ENCODE results near the gene B4GALT6.

B4GALT6 gene

DNA sequence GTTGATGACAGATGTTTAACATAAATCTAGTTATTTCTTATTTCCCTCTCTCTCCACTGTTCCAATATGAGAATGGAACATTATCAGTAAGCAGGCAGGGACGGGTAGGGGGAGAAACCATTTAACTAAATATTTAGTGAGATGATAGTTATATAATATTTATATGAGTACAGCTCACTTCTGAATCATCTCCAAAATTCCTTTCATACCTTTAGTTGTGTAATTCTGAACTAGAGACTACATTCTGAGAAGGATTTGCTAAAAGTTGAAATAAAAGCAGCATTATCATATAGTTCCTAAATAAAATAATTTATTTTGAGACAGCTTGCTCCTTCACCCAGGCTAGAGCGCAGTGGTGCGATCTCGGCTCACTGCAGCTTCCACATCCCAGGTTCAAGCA lies 41.4 kb downstream of the B4GALT6 start:
- peaks cover 4 to 6% of the 10 kb centered on the region in 2 experiments for H3K4me1 ChIP-seq (ENCODE audit: control insufficient read depth in 1 of 2, insufficient read depth in 2 of 2, low read length in 2 of 2)
- no peak overlapping the region for H2AFZ ChIP-seq (ENCODE audit: insufficient read depth, low read length, poor library complexity)
- H2BK5ac ChIP-seq (ENCODE audit: low read depth, low read length, poor library complexity): no peak overlapping the region
- H2AK5ac ChIP-seq (ENCODE audit: low read length): no peak overlapping the region
- no peaks in the 10 kb centered on the region for H3K79me1 ChIP-seq (ENCODE audit: low read length)
- no peaks in the 10 kb centered on the region for H3K36me3 ChIP-seq (ENCODE audit: control insufficient read depth in 1 of 2, insufficient read depth in 2 of 2, low read length in 2 of 2)
- H4K91ac ChIP-seq (ENCODE audit: low read depth, low read length): no peak overlapping the region
- H3K27ac ChIP-seq (ENCODE audit: low read depth, low read length): no peak overlapping the region
- no CpG with 5 or more reads among the region's 4 CpGs for WGBS (ENCODE audit: extremely low coverage, insufficient coverage, insufficient read length)
- no peak overlapping the region for H3K23ac ChIP-seq (ENCODE audit: low read length)
- H3K4me2 ChIP-seq (ENCODE audit: low read length): no peak overlapping the region
- no peaks in the 10 kb centered on the region for H3K27me3 ChIP-seq (ENCODE audit: insufficient read depth, low read length)
- no peak overlapping the region for H2BK120ac ChIP-seq (ENCODE audit: insufficient read depth, low read length, poor library complexity)
- H4K8ac ChIP-seq (ENCODE audit: low read depth, low read length): no peak overlapping the region
- no peak overlapping the region for H4K12ac ChIP-seq (ENCODE audit: low read depth, low read length)
- no peak overlapping the region for H3K14ac ChIP-seq (ENCODE audit: low read length)
- H2BK12ac ChIP-seq (ENCODE audit: low read length): no peak overlapping the region
- peak in 1 of 2 donors; percentile 49 for DNase-seq
- H3K79me2 ChIP-seq (ENCODE audit: control insufficient read depth, insufficient read depth, low read length, poor library complexity): peaks cover 2% of the 10 kb centered on the region
- no peak overlapping the region for H3K18ac ChIP-seq (ENCODE audit: low read length)
- H3K4ac ChIP-seq (ENCODE audit: low read depth, low read length): no peak overlapping the region
- H3K9ac ChIP-seq (ENCODE audit: low read length): no peak overlapping the region
- no peak overlapping the region for H3K4me3 ChIP-seq (ENCODE audit: low read depth, low read length)
- no peaks in the 10 kb centered on the region for H3K9me3 ChIP-seq (ENCODE audit: insufficient read depth, low read depth, low read length)

DNA sequence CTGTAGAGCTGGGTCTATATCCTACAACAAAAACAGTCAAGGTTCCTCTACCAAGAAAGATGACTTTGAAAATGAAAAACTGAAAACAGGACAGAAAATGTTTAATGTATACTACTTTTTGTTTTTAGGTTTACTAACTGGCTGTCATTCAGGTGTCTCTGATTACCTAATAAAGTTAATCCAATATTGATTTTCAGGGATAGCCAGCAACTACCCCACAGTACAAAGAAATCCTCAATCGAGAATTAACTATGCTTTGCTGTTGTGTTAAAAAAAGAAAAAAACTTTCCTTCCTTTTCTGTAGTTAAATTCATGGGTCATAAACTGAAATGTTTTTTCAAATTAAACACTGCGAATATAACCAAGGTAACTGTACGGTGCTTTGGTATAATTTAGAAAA lies 46.9 kb downstream of the B4GALT6 start:
- Histone ChIP-seq H3K4me2 (ENCODE audit: low read length) (no peak overlapping the region), H3K79me2 (ENCODE audit: control insufficient read depth, insufficient read depth, low read length, poor library complexity) (no peaks in the 10 kb centered on the region), H2BK5ac (ENCODE audit: low read depth, low read length, poor library complexity) (no peak overlapping the region), H3K9ac (ENCODE audit: low read length) (no peak overlapping the region), H3K9me3 (ENCODE audit: insufficient read depth, low read depth, low read length) (no peaks in the 10 kb centered on the region), H3K18ac (ENCODE audit: low read length) (no peak overlapping the region), H4K91ac (ENCODE audit: low read depth, low read length) (no peak overlapping the region), H2AK5ac (ENCODE audit: low read length) (no peak overlapping the region), H3K4me3 (ENCODE audit: low read depth, low read length) (no peak overlapping the region), H3K23ac (ENCODE audit: low read length) (no peak overlapping the region), H3K4me1 (ENCODE audit: control insufficient read depth in 1 of 2, insufficient read depth in 2 of 2, low read length in 2 of 2) (no peaks in the 10 kb centered on the region), H4K12ac (ENCODE audit: low read depth, low read length) (no peak overlapping the region), H3K27ac (ENCODE audit: low read depth, low read length) (no peak overlapping the region), H3K27me3 (ENCODE audit: insufficient read depth, low read length) (no peaks in the 10 kb centered on the region), H3K79me1 (ENCODE audit: low read length) (no peaks in the 10 kb centered on the region), H3K4ac (ENCODE audit: low read depth, low read length) (no peak overlapping the region), H3K36me3 (ENCODE audit: control insufficient read depth in 1 of 2, insufficient read depth in 2 of 2, low read length in 2 of 2) (no peaks in the 10 kb centered on the region), H3K14ac (ENCODE audit: low read length) (no peak overlapping the region), H2AFZ (ENCODE audit: insufficient read depth, low read length, poor library complexity) (no peak overlapping the region), H2BK12ac (ENCODE audit: low read length) (no peak overlapping the region), H4K8ac (ENCODE audit: low read depth, low read length) (no peak overlapping the region), H2BK120ac (ENCODE audit: insufficient read depth, low read length, poor library complexity) (no peak overlapping the region)
- no peak for DNase-seq
- WGBS (ENCODE audit: extremely low coverage, insufficient coverage, insufficient read length): no CpG with 5 or more reads among the region's 3 CpGs

- Histone ChIP-seq H3K4me3 (ENCODE audit: low read depth, low read length) (no peak overlapping the region), H3K79me2 (ENCODE audit: control insufficient read depth, insufficient read depth, low read length, poor library complexity) (no peaks in the 10 kb centered on the region), H3K23ac (ENCODE audit: low read length) (no peak overlapping the region), H3K9me3 (ENCODE audit: insufficient read depth, low read depth, low read length) (no peaks in the 10 kb centered on the region), H3K9ac (ENCODE audit: low read length) (no peak overlapping the region), H2AK5ac (ENCODE audit: low read length) (no peak overlapping the region), H2BK12ac (ENCODE audit: low read length) (no peak overlapping the region), H3K27me3 (ENCODE audit: insufficient read depth, low read length) (no peaks in the 10 kb centered on the region), H3K79me1 (ENCODE audit: low read length) (no peaks in the 10 kb centered on the region), H3K18ac (ENCODE audit: low read length) (no peak overlapping the region), H2BK5ac (ENCODE audit: low read depth, low read length, poor library complexity) (no peak overlapping the region), H3K27ac (ENCODE audit: low read depth, low read length) (no peak overlapping the region), H4K12ac (ENCODE audit: low read depth, low read length) (no peak overlapping the region), H4K91ac (ENCODE audit: low read depth, low read length) (no peak overlapping the region), H3K4me1 (ENCODE audit: control insufficient read depth in 1 of 2, insufficient read depth in 2 of 2, low read length in 2 of 2) (no peaks in the 10 kb centered on the region), H3K14ac (ENCODE audit: low read length) (no peak overlapping the region), H2AFZ (ENCODE audit: insufficient read depth, low read length, poor library complexity) (no peak overlapping the region), H2BK120ac (ENCODE audit: insufficient read depth, low read length, poor library complexity) (no peak overlapping the region), H3K4me2 (ENCODE audit: low read length) (no peak overlapping the region), H4K8ac (ENCODE audit: low read depth, low read length) (no peak overlapping the region), H3K36me3 (ENCODE audit: control insufficient read depth in 1 of 2, insufficient read depth in 2 of 2, low read length in 2 of 2) (no peaks in the 10 kb centered on the region), H3K4ac (ENCODE audit: low read depth, low read length) (no peak overlapping the region)
- no peak for DNase-seq
These were observed 48.0 kb downstream of the B4GALT6 start for GRCh38 chr18:31636387-31636786.

DNA sequence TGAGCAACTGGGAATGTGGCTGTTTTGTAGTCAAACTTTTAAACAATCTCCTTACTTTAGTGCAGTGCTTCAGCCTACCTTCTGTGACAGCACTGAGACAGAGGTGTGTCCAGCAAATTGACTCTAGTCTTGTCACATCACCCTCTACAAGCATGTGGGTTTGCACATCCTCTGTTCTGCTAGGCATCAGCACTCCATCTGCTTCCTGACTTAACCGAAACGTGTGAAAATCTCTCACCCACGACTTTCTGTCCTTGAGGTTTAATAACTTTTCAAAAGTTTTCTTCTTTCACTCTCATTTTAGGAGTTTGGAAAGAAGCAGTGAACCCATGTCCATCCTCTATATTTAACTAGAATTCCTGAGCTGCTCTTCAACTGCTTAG lies 50.1 kb downstream of the B4GALT6 start:
- Histone ChIP-seq H3K79me1 (ENCODE audit: low read length) (no peaks in the 10 kb centered on the region), H3K27me3 (ENCODE audit: insufficient read depth, low read length) (no peaks in the 10 kb centered on the region), H3K4me2 (ENCODE audit: low read length) (no peak overlapping the region), H4K12ac (ENCODE audit: low read depth, low read length) (no peak overlapping the region), H3K4me3 (ENCODE audit: low read depth, low read length) (no peak overlapping the region), H3K9me3 (ENCODE audit: insufficient read depth, low read depth, low read length) (no peaks in the 10 kb centered on the region), H2BK12ac (ENCODE audit: low read length) (no peak overlapping the region), H2BK5ac (ENCODE audit: low read depth, low read length, poor library complexity) (no peak overlapping the region), H3K18ac (ENCODE audit: low read length) (no peak overlapping the region), H4K8ac (ENCODE audit: low read depth, low read length) (no peak overlapping the region), H3K9ac (ENCODE audit: low read length) (no peak overlapping the region), H3K4me1 (ENCODE audit: control insufficient read depth in 1 of 2, insufficient read depth in 2 of 2, low read length in 2 of 2) (no peaks in the 10 kb centered on the region), H3K36me3 (ENCODE audit: control insufficient read depth in 1 of 2, insufficient read depth in 2 of 2, low read length in 2 of 2) (peaks cover 0 to 2% of the 10 kb centered on the region in 2 experiments), H3K79me2 (ENCODE audit: control insufficient read depth, insufficient read depth, low read length, poor library complexity) (no peaks in the 10 kb centered on the region), H4K91ac (ENCODE audit: low read depth, low read length) (no peak overlapping the region), H2BK120ac (ENCODE audit: insufficient read depth, low read length, poor library complexity) (no peak overlapping the region), H2AFZ (ENCODE audit: insufficient read depth, low read length, poor library complexity) (no peak overlapping the region), H2AK5ac (ENCODE audit: low read length) (no peak overlapping the region), H3K27ac (ENCODE audit: low read depth, low read length) (no peak overlapping the region), H3K4ac (ENCODE audit: low read depth, low read length) (no peak overlapping the region), H3K23ac (ENCODE audit: low read length) (no peak overlapping the region), H3K14ac (ENCODE audit: low read length) (no peak overlapping the region)
- WGBS (ENCODE audit: extremely low coverage, insufficient coverage, insufficient read length): no CpG with 5 or more reads among the region's 3 CpGs
- DNase-seq: no peak

All from trophoblast cell (in vitro differentiated cells and primary cell).